Adrenal gland (tissue), 12 donors: ENCODE results near the gene NARF. TPM values are rescaled to one million over a fixed set of nuclear protein-coding genes. Genes with fewer than 3 reads are reported as not detected.
A peak's percentile ranks its signal among the peaks of the same experiment; 100 is the strongest.
"Not testable (repeated sequence)": the region's sequence is repeated elsewhere in the genome, so short reads cannot be mapped to it uniquely, and the experiment has no call there.

Experiments used
- DNase-seq, 7 donors: peaks; one replicate each; pipeline ENCODE4 v3.0.0-alpha.2; 2019 to 2020
- H3K27ac ChIP-seq, 5 donors: fragments of 200-600 bp; sonication (generic) in 4 of 5; 1 replicate in 3 of 5; 2 replicates in 2 of 5; pipeline versions ENCODE4 v1.5.1 to v1.8.0; 2016 to 2020; ENCODE audit warnings: mild to moderate bottlenecking in 1 of 5
- H3K27me3 ChIP-seq: fragments of 200-600 bp; 2 replicates; pipeline ENCODE4 v1.8.0; 2021
- H3K36me3 ChIP-seq, 2 donors: fragments of 200-600 bp; replicated peaks in 1 of 2; 1 replicate in 1 of 2; 2 replicates in 1 of 2; pipeline versions ENCODE4 v1.5.1 to v1.8.0; 2018 to 2022
- H3K4me1 ChIP-seq, 2 donors: fragments of 200-600 bp; replicated peaks in 1 of 2; 1 replicate in 1 of 2; 2 replicates in 1 of 2; pipeline versions ENCODE4 v1.5.1 to v1.8.0; 2018 to 2021
- H3K4me3 ChIP-seq, 4 donors: fragments of 200-600 bp; sonication (generic) in 3 of 4; one replicate each; pipeline ENCODE4 v1.5.1; 2016 to 2018
- H3K9me3 ChIP-seq, 3 donors: fragments of 200-600 bp; sonication (generic) in 1 of 3; replicated peaks in 1 of 3; 1 replicate in 2 of 3; 2 replicates in 1 of 3; pipeline versions ENCODE4 v1.5.1 to v1.8.0; 2016 to 2021
- POLR2A ChIP-seq, 2 donors: fragments of 450-650 bp; IDR thresholded peaks; one replicate each; pipeline ENCODE4 v1.6.1; 2017; ENCODE audit warnings: antibody characterized with exemption in 2 of 2, mild to moderate bottlenecking in 2 of 2, moderate library complexity in 1 of 2
- WGBS, 4 donors: extraction: QIAGEN DNeasy Blood & Tissue Kit in 2 of 4; methylation state at CpG; one replicate each; pipeline versions ENCODE4 v1.1.5 to v1.1.7; 2013 to 2017; 5-methylcytosine and 5-hydroxymethylcytosine counted together
- intact Hi-C, 2 donors: fragments of 100-400 bp; cut with DNase I; formaldehyde crosslinking; loops; one replicate each; pipeline versions ENCODE4 v1.14.1 to v1.15.0; 2022 to 2023
- polyA plus RNA-seq, 3 donors: library from polyadenylated mRNA; stranded (reverse); fragments of 200-250 nt in 2 of 3; fragments of 350-450 nt in 1 of 3; fragmentation: Illumina TruSeq in 1 of 3; extraction: RNeasy Lipid Tissue Mini Kit (QIAGEN cat#74804) in 1 of 3; gene quantifications; one replicate each; pipeline ENCODE4 v1.2.3, GENCODE V29; 2013 to 2014
- total RNA-seq, 9 donors: library from RNA; depleted of rRNA in 4 of 9; stranded (reverse); fragments of >200 nt in 4 of 9; fragments of 120-200 nt in 1 of 9; fragmentation: NEBNext Ultra II Directional in 1 of 9; extraction: Animal tissue kit (Norgen Biotek cat#: 25700) in 1 of 9; gene quantifications; one replicate each; pipeline versions ENCODE4 v1.1.0 to v1.2.4, GENCODE V29; 2013 to 2023
- TF ChIP-seq, protein P1 (sequence below), 6 experiments: fragments of 450-650 bp in 4 of 6; fragments of 200-600 bp in 2 of 6; sonication (generic) in 1 of 6; IDR thresholded peaks; 1 replicate in 5 of 6; 2 replicates in 1 of 6; pipeline versions ENCODE4 v1.5.1 to v1.8.0; 2016 to 2021; ENCODE audit warnings: antibody characterized with exemption in 6 of 6, mild to moderate bottlenecking in 2 of 6, moderate library complexity in 1 of 6
- donor health status: healthy with polysubstance abuse.
- donor health status: Bipolar disorder and iron deficiency.
- donor health status: DM: yes; HTN: yes; CAD: no.
- donor health status: DM: no; HTN: no; CAD: no.
- donor health status: DM: no; HTN: no; CAD: no.
- donor health status: DM: yes; HTN: yes; CAD: no.

NARF gene
- total and polyA plus RNA-seq, 12 donors: 21.8 to 198 (median 55.1) TPM

- H3K4me3 ChIP-seq: no peak overlapping the region
- no peak overlapping the region for H3K27ac ChIP-seq
- no peaks in the 10 kb centered on the region for H3K36me3 ChIP-seq
- intact Hi-C loops: no loop called here
- H3K4me1 ChIP-seq: peaks cover 0 to 30% of the 10 kb centered on the region in 2 donors
- no peak for TF ChIP-seq POLR2A (IDR thresholded peaks at IDR 0.05)
- no peak for DNase-seq
- no peaks in the 10 kb centered on the region for H3K27me3 ChIP-seq
- 87 to 98% (median 94%) methylated on average over 3 of the region's 3 CpGs for WGBS, 4 donors
- H3K9me3 ChIP-seq: no peaks in the 10 kb centered on the region
These were observed 6.4 kb upstream of the NARF start for GRCh38 chr17:82452162-82452561.

DNA sequence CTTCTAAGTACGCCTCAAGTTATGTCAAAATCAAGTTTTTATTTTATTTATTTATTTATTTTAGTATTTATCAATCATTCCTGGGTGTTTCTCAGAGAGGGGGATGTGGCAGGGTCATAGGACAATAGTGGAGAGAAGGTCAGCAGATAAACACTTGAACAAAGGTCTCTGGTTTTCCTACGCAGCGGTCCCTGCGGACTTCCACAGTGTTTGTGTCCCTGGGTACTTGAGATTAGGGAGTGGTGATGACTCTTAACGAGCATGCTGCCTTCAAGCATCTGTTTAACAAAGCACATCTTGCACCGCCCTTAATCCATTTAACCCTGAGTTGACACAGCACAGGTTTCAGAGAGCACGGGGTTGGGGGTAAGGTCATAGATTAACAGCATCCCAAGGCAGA, 5.4 kb upstream of the NARF start:
- H3K4me3 ChIP-seq, H3K9me3 ChIP-seq, intact Hi-C loops, H3K27ac ChIP-seq, H3K36me3 ChIP-seq, H3K27me3 ChIP-seq, DNase-seq: not testable (repeated sequence)
- 86 to 97% (median 89%) methylated on average over 7 of the region's 7 CpGs for WGBS, 4 donors
- H3K4me1 ChIP-seq: peaks cover 5 to 37% of the 10 kb centered on the region in 2 donors

GRCh38 chr17:82453706-82454105, 4.8 kb upstream of the NARF start:
- H3K9me3 ChIP-seq, H3K4me3 ChIP-seq, intact Hi-C loops, H3K27ac ChIP-seq, H3K27me3 ChIP-seq, DNase-seq, H3K36me3 ChIP-seq: not testable (repeated sequence)
- H3K4me1 ChIP-seq: peaks cover 5 to 37% of the 10 kb centered on the region in 2 donors
- WGBS, 4 donors: 92 to 99% (median 94%) methylated on average over 10 to 21 of the region's 21 CpGs

DNA sequence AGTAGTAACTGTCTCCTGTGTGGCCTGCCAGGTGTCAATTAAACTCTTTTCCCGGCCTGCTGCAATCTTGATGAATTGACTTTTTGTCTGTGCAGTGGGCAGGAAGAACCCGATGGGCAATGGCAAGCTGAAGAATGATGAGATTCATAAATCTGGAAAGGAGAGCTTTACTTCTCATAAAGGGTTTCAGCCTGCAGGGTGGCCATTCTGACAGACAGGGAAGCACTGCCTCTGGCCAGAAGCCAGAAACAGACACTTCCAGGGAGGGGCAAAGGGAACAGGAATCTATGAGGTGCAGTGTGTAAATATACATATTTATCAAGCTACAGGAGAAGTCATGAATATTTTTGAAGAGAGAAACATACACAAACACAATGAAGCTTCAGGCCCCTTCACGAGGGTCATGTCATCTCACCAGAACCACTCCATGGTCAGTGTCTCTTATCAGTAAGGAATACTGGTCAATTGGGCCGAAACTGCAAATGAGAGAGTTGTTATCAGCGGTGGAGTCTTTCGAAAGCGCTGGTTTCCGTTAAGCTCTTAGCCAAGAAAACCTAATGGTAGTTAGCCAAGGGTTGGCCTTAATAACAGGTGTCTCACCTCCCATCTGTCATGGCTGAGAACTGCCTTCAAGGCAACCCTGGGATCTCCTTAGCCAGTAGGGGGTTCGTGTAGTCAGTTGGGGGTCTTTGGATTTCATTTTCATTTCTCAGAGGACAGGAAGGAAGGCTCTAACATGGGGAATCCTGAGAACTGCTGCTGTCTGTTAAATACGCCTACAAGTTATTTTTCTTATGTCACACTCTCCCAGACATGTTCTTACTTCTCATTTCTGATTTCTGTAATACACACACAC, 1.2 kb upstream of the NARF start:
- peak overlapping the region; percentile 84 to 100 (median 99) for H3K27ac ChIP-seq
- H3K4me3 ChIP-seq: peak overlapping the region in 1 of 4 donors; percentile 98
- no peaks in the 10 kb centered on the region for H3K27me3 ChIP-seq
- peaks cover 10 to 30% of the 10 kb centered on the region in 2 donors for H3K4me1 ChIP-seq
- H3K36me3 ChIP-seq: peaks cover 0 to 24% of the 10 kb centered on the region in 2 donors
- H3K9me3 ChIP-seq: no peaks in the 10 kb centered on the region
- whole genome bisulfite sequencing, 4 donors: 40 to 59% (median 52%) methylated on average over 10 of the region's 10 CpGs
- intact Hi-C loops: no loop called here
- DNase-seq: peak in 5 of 7 donors; percentile 50 to 64 (median 56)
- TF ChIP-seq POLR2A (IDR thresholded peaks at IDR 0.05): no peak
- TF ChIP-seq, protein P1, sequence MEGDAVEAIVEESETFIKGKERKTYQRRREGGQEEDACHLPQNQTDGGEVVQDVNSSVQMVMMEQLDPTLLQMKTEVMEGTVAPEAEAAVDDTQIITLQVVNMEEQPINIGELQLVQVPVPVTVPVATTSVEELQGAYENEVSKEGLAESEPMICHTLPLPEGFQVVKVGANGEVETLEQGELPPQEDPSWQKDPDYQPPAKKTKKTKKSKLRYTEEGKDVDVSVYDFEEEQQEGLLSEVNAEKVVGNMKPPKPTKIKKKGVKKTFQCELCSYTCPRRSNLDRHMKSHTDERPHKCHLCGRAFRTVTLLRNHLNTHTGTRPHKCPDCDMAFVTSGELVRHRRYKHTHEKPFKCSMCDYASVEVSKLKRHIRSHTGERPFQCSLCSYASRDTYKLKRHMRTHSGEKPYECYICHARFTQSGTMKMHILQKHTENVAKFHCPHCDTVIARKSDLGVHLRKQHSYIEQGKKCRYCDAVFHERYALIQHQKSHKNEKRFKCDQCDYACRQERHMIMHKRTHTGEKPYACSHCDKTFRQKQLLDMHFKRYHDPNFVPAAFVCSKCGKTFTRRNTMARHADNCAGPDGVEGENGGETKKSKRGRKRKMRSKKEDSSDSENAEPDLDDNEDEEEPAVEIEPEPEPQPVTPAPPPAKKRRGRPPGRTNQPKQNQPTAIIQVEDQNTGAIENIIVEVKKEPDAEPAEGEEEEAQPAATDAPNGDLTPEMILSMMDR (IDR thresholded peaks at IDR 0.05): no peak

DNA sequence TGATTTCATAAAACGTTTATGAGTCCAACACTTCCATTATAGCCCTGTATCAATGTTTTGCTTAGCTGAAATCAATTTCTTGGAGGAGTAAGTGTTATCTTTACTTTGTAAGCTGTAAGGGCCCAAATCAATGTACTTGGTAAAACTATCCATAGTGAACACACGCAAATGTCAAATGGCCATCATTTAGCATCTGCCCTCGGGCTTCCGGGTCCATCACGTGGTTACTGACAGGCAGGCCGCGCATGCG, 687 bp upstream of the NARF start:
- DNase-seq: no peak
- Histone ChIP-seq H3K4me1 (peaks cover 10 to 30% of the 10 kb centered on the region in 2 donors), H3K4me3 (peak overlapping the region in 2 of 4 donors; percentile 64 to 98), H3K27ac (peak overlapping the region; percentile 84 to 100 (median 99)), H3K27me3 (no peaks in the 10 kb centered on the region), H3K9me3 (no peaks in the 10 kb centered on the region), H3K36me3 (peaks cover 0 to 29% of the 10 kb centered on the region in 2 donors)
- intact Hi-C loops: no loop called here
- no peak for TF ChIP-seq POLR2A (IDR thresholded peaks at IDR 0.05)
- TF ChIP-seq, protein P1 (IDR thresholded peaks at IDR 0.05): no peak
- WGBS, 4 donors: 0 to 1% (median 0%) methylated on average over 5 to 8 of the region's 8 CpGs
